PC-9 (cell line): ENCODE measurements around the gene TAS1R3. TPM values are rescaled to one million over a fixed set of nuclear protein-coding genes. Genes with fewer than 3 reads are reported as not detected.

Experiments used
- BruUV-seq: library from RNA; stranded (reverse); fragments of 400-500 nt; replicated peaks from 2 replicates; lab custom pipeline; 2021; lab: Mats Ljungman, UMichigan
- CTCF ChIA-PET: fragments of 300-600 bp; sonication (Branson Sonifier 250); formaldehyde crosslinking; loops from one replicate; lab custom pipeline; 2022; ENCODE audit warnings: antibody characterized with exemption; lab: Charles Lee
- POLR2A ChIA-PET: fragments of 300-600 bp; sonication (Branson Sonifier 250); formaldehyde crosslinking; loops from one replicate; lab custom pipeline; 2022; ENCODE audit warnings: antibody characterized with exemption; ENCODE audit not compliant: unreplicated experiment; lab: Charles Lee
- DNase-seq, 2 experiments: peaks; one replicate each; pipeline versions ENCODE4 v3.0.0 to v3.0.0-alpha.2; 2015 to 2022; ENCODE audit warnings: mixed read lengths in 1 of 2
- H2AFZ ChIP-seq: fragments of 200-600 bp; sonication (generic); 2 replicates; pipeline ENCODE4 v1.8.1; 2017; ENCODE audit warnings: antibody characterized with exemption
- H3F3A ChIP-seq: fragments of 200-600 bp; sonication (generic); 2 replicates; pipeline ENCODE4 v1.8.1; 2017; ENCODE audit warnings: antibody characterized with exemption, mild to moderate bottlenecking, low read depth; ENCODE audit not compliant: insufficient read depth
- H3K27ac ChIP-seq: fragments of 200-600 bp; sonication (generic); 2 replicates; pipeline ENCODE4 v1.6.1; 2016; ENCODE audit warnings: mixed run types
- H3K27me3 ChIP-seq: fragments of 200-600 bp; sonication (generic); 2 replicates; pipeline ENCODE4 v1.6.1; 2016; ENCODE audit warnings: low read depth, mixed run types; ENCODE audit not compliant: insufficient read depth
- H3K36me3 ChIP-seq: fragments of 200-600 bp; sonication (generic); 2 replicates; pipeline ENCODE4 v1.6.1; 2016; ENCODE audit warnings: low read depth, mixed run types
- H3K4me1 ChIP-seq: fragments of 200-600 bp; sonication (generic); replicated peaks from 2 replicates; pipeline ENCODE4 v1.6.1; 2016; ENCODE audit warnings: mixed run types; ENCODE audit not compliant: insufficient read depth
- H3K4me2 ChIP-seq: fragments of 200-600 bp; sonication (generic); 2 replicates; pipeline ENCODE4 v1.6.1; 2017; ENCODE audit warnings: mixed run types
- H3K4me3 ChIP-seq: fragments of 200-600 bp; sonication (generic); 2 replicates; pipeline ENCODE4 v1.6.1; 2016; ENCODE audit warnings: mixed run types
- H3K79me2 ChIP-seq: fragments of 200-600 bp; sonication (generic); 2 replicates; pipeline ENCODE4 v1.6.1; 2017; ENCODE audit warnings: low read depth, mixed run types
- H3K9me2 ChIP-seq: fragments of 200-600 bp; sonication (generic); 2 replicates; pipeline ENCODE4 v1.8.1; 2017; ENCODE audit warnings: mild to moderate bottlenecking; ENCODE audit not compliant: insufficient read depth
- H3K9me3 ChIP-seq: fragments of 200-600 bp; sonication (generic); 2 replicates; pipeline ENCODE4 v1.8.1; 2016; ENCODE audit warnings: low read depth; ENCODE audit not compliant: insufficient read depth
- H4K20me1 ChIP-seq: fragments of 200-600 bp; sonication (generic); 2 replicates; pipeline ENCODE4 v1.8.1; 2017; ENCODE audit not compliant: insufficient read depth
- CTCF ChIP-seq: fragments of 200-600 bp; sonication (generic); conservative IDR thresholded peaks from 2 replicates; pipeline ENCODE4 v1.6.1; 2017; ENCODE audit warnings: mixed run types, antibody characterized with exemption, mild to moderate bottlenecking, moderate library complexity
- EZH2 ChIP-seq: fragments of 200-600 bp; sonication (generic); IDR thresholded peaks from 2 replicates; pipeline ENCODE4 v1.8.0; 2017; ENCODE audit warnings: antibody characterized with exemption, low read depth
- intact Hi-C: fragments of 100-400 bp; cut with micrococcal nuclease; formaldehyde crosslinking; loops from one replicate; pipeline ENCODE4 v1.10.0; 2022; ENCODE audit not compliant: unreplicated experiment
- total RNA-seq: library from RNA; stranded (reverse); gene quantifications from 2 replicates; pipeline ENCODE4 v1.2.3, GENCODE V29; 2021

The TAS1R3 gene
- total RNA-seq, 1 experiment from 2014 or later, result 0.57 TPM

- Histone ChIP-seq H3K36me3 (no peaks in the 10 kb centered on the region), H3F3A (peaks cover 26% of the 10 kb centered on the region; the same call in 1 of the 2 replicates), H3K9me2 (no peaks in the 10 kb centered on the region), H2AFZ (no peak within 1 kb of the TSS), H3K79me2 (no peaks in the 10 kb centered on the region), H3K27me3 (no peaks in the 10 kb centered on the region), H3K27ac (no peak within 1 kb of the TSS), H3K9me3 (no peaks in the 10 kb centered on the region), H3K4me3 (no peak within 1 kb of the TSS), H3K4me1 (peaks cover 24% of the 10 kb centered on the region), H4K20me1 (no peaks in the 10 kb centered on the region), H3K4me2 (peak within 1 kb of the TSS; percentile 62; the same call in 1 of the 2 replicates)
- TF ChIP-seq EZH2 (no peak), CTCF (no peak)
- ChIA-PET POLR2A (interaction anchor here (0.6 kb wide), 1 partner anchor 64 kb away, joined by 3 read pairs; no protein-coding TSS in a partner anchor), CTCF (no interaction called here)
- intact Hi-C loops, result no loop called here
- DNase-seq, result peak in 1 of 2 experiments; percentile 27
- no TSS peak for BruUV-seq
Measured at GRCh38 chr1:1358433-1359271, 27.6 kb downstream of the TAS1R3 start, which contains the start of gene MXRA8. Gene MXRA8 (minus strand): TSS chr1:1358555. CDS start chr1:1358504, 51 bp downstream.

GRCh38 chr1:1359308-1359663, 28.2 kb downstream of the TAS1R3 start:
- Histone ChIP-seq H3K4me3 (no peak overlapping the region), H3K9me3 (no peaks in the 10 kb centered on the region), H3K36me3 (no peaks in the 10 kb centered on the region), H4K20me1 (no peaks in the 10 kb centered on the region), H3K9me2 (no peaks in the 10 kb centered on the region), H3F3A (peaks cover 23% of the 10 kb centered on the region; the same call in 1 of the 2 replicates), H3K27ac (no peak overlapping the region), H3K27me3 (no peaks in the 10 kb centered on the region), H3K79me2 (no peaks in the 10 kb centered on the region), H3K4me1 (peaks cover 29% of the 10 kb centered on the region), H2AFZ (no peak overlapping the region), H3K4me2 (peak overlapping the region; percentile 62; the same call in 1 of the 2 replicates)
- ChIA-PET POLR2A (interaction anchor here (0.6 kb wide), 2 partner anchors 63 to 535 kb away, joined by 3 read pairs; no protein-coding TSS in a partner anchor), CTCF (no interaction called here)
- BruUV-seq, result no TSS peak
- TF ChIP-seq EZH2, result no peak
- no peak for TF ChIP-seq CTCF
- DNase-seq, result no peak
- intact Hi-C loops, result no loop called here

GRCh38 chr1:1359664-1360468, 28.8 kb downstream of the TAS1R3 start:
- peak overlapping the region; percentile 62 for H3K4me2 ChIP-seq
- POLR2A ChIA-PET, result interaction anchor here (0.6 to 0.8 kb wide), 2 partner anchors 15 to 535 kb away, joined by 3 to 8 read pairs; partner anchors contain the start of gene AURKAIP1
- peaks cover 34% of the 10 kb centered on the region for H3K4me1 ChIP-seq
- intact Hi-C loops, result no loop called here
- H3K9me2 ChIP-seq, result no peaks in the 10 kb centered on the region
- H3K4me3 ChIP-seq, result no peak overlapping the region
- H3F3A ChIP-seq, result peaks cover 28% of the 10 kb centered on the region; the same call in 1 of the 2 replicates
- no peaks in the 10 kb centered on the region for H3K9me3 ChIP-seq
- no peaks in the 10 kb centered on the region for H3K27me3 ChIP-seq
- TF ChIP-seq EZH2, result no peak
- no peak for TF ChIP-seq CTCF
- no peak overlapping the region for H2AFZ ChIP-seq
- H4K20me1 ChIP-seq, result no peaks in the 10 kb centered on the region
- BruUV-seq, result no TSS peak
- no peaks in the 10 kb centered on the region for H3K36me3 ChIP-seq
- no peaks in the 10 kb centered on the region for H3K79me2 ChIP-seq
- H3K27ac ChIP-seq, result 0 out of 2 replicates have a peak overlapping the region, but pooled peaks have one; percentile 19
- peak; percentile 10 to 46 for DNase-seq
- CTCF ChIA-PET, result no interaction called here
